ENCODE results near the gene CACNG8. TPM values are rescaled to one million over a fixed set of nuclear protein-coding genes. Genes with fewer than 3 reads are reported as not detected.

CACNG8 gene
- total and polyA plus RNA-seq, 9 donors = 0.03 to 0.13 (median 0.08) TPM; not detected in 3

DNA sequence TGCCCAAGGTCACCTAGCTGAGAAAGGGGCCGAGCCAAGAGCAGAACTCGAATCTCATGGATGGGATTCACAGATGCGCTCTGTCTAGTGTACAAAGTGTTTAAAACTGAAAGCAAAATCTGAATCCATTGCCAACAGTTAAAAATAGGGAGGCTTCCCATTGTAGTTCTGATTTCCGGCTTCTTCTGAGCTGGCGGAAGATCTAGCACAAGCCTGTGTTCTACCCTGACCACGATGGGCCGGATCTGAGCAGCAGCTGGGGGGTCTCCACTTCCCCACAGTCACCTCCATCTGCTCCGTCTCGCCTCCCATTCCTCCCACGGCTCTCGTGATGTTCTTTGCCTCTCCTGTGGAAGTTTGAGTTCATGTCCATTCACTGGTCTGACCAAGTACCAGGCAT is 2.4 kb downstream of the CACNG8 start:
- no peaks in the 10 kb centered on the region for H3K27me3 ChIP-seq
- 20 to 29% (median 24%) methylated on average over 11 of the region's 11 CpGs for WGBS, 3 donors

GRCh38 chr19:53966931-53967330 is 4.2 kb downstream of the CACNG8 start:
- H3K27me3 ChIP-seq = no peaks in the 10 kb centered on the region
- intact Hi-C loops (cut with DNase I) = no loop called here
- no peaks in the 10 kb centered on the region for H3K4me1 ChIP-seq (ENCODE audit: insufficient read depth)
- H3K4me3 ChIP-seq = no peak overlapping the region
- TF ChIP-seq, protein P1, sequence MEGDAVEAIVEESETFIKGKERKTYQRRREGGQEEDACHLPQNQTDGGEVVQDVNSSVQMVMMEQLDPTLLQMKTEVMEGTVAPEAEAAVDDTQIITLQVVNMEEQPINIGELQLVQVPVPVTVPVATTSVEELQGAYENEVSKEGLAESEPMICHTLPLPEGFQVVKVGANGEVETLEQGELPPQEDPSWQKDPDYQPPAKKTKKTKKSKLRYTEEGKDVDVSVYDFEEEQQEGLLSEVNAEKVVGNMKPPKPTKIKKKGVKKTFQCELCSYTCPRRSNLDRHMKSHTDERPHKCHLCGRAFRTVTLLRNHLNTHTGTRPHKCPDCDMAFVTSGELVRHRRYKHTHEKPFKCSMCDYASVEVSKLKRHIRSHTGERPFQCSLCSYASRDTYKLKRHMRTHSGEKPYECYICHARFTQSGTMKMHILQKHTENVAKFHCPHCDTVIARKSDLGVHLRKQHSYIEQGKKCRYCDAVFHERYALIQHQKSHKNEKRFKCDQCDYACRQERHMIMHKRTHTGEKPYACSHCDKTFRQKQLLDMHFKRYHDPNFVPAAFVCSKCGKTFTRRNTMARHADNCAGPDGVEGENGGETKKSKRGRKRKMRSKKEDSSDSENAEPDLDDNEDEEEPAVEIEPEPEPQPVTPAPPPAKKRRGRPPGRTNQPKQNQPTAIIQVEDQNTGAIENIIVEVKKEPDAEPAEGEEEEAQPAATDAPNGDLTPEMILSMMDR (IDR thresholded peaks at IDR 0.05) = no peak
- TF ChIP-seq POLR2A (IDR thresholded peaks at IDR 0.05) (no peak), EP300 (IDR thresholded peaks at IDR 0.05) (no peak)
- no peak for DNase-seq
- no peaks in the 10 kb centered on the region for H3K9me3 ChIP-seq
- no peaks in the 10 kb centered on the region for H3K36me3 ChIP-seq
- WGBS, 3 donors = 36 to 44% (median 42%) methylated on average over 7 of the region's 7 CpGs
- H3K27ac ChIP-seq = no peak overlapping the region

More for the DNA sequence above, 2.4 kb downstream of the CACNG8 start:
- no peak for DNase-seq
- H3K27ac ChIP-seq = no peak overlapping the region
- H3K36me3 ChIP-seq = no peaks in the 10 kb centered on the region
- TF ChIP-seq, protein P1 (IDR thresholded peaks at IDR 0.05) = no peak
- TF ChIP-seq EP300 (IDR thresholded peaks at IDR 0.05) = no peak
- TF ChIP-seq POLR2A (IDR thresholded peaks at IDR 0.05) = no peak
- intact Hi-C loops (cut with DNase I) = no loop called here
- H3K4me3 ChIP-seq = no peak overlapping the region
- H3K4me1 ChIP-seq (ENCODE audit: insufficient read depth) = no peaks in the 10 kb centered on the region
- H3K9me3 ChIP-seq = no peaks in the 10 kb centered on the region

DNA sequence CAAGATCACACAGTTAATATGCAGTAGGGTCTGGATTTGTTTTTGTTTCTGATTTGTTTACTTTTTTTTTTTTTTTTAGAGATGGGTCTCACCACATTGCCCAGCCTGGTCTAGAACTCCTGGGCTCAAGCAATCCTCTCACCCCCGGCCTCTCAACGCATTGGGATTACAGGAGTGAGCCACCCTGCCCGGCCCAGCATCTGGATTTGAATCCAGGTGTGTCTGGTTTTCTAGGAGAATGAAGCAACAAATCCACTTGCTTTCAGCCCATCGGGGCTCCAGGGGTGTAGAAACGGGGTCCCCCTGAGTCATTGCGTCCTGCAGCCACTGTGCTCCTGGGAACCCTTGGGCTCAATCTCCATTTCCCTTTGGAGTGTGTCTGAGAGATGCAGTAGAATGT is 6.6 kb downstream of the CACNG8 start:
- intact Hi-C loops (cut with DNase I) = no loop called here
- no peak overlapping the region for H3K27ac ChIP-seq
- H3K36me3 ChIP-seq = no peaks in the 10 kb centered on the region
- TF ChIP-seq, protein P1 (IDR thresholded peaks at IDR 0.05) = no peak
- TF ChIP-seq POLR2A (IDR thresholded peaks at IDR 0.05) (no peak), EP300 (IDR thresholded peaks at IDR 0.05) (no peak)
- WGBS, 3 donors = 85 to 92% (median 89%) methylated on average over 6 of the region's 6 CpGs
- no peak overlapping the region for H3K4me3 ChIP-seq
- H3K27me3 ChIP-seq = no peaks in the 10 kb centered on the region
- no peaks in the 10 kb centered on the region for H3K9me3 ChIP-seq
- H3K4me1 ChIP-seq (ENCODE audit: insufficient read depth) = no peaks in the 10 kb centered on the region
- DNase-seq = no peak

GRCh38 chr19:53971673-53972072 is 8.9 kb downstream of the CACNG8 start:
- DNase-seq = no peak
- no peaks in the 10 kb centered on the region for H3K4me1 ChIP-seq (ENCODE audit: insufficient read depth)
- H3K27ac ChIP-seq = no peak overlapping the region
- H3K36me3 ChIP-seq = no peaks in the 10 kb centered on the region
- H3K27me3 ChIP-seq = no peaks in the 10 kb centered on the region
- 53 to 61% (median 58%) methylated on average over 10 of the region's 10 CpGs for WGBS, 3 donors
- no peak overlapping the region for H3K4me3 ChIP-seq
- no peaks in the 10 kb centered on the region for H3K9me3 ChIP-seq
- intact Hi-C loops (cut with DNase I) = no loop called here
- TF ChIP-seq EP300 (IDR thresholded peaks at IDR 0.05) = no peak
- TF ChIP-seq POLR2A (IDR thresholded peaks at IDR 0.05) = no peak
- TF ChIP-seq, protein P1 (IDR thresholded peaks at IDR 0.05) = no peak

All from ovary (tissue), 9 donors.